IMR-90 (cell line): Measurements from ENCODE around the gene CCDC70. TPM values are rescaled to one million over a fixed set of nuclear protein-coding genes. Genes with fewer than 3 reads are reported as not detected.
A peak's percentile ranks its signal among the peaks of the same experiment; 100 is the strongest.

Experiments
- ATAC-seq: fragments of 200-7000 bp; cut with Tn5 transposase; 2 replicates; pipeline ENCODE4 v1.9.1; 2020; ENCODE audit warnings: low read depth, mild to moderate bottlenecking, moderate library complexity
- BruUV-seq: library from RNA; stranded (reverse); fragments of 400-500 nt; replicated peaks from 2 replicates; lab custom pipeline; 2021; lab: Mats Ljungman, UMichigan
- CTCF ChIA-PET: fragments of 300-600 bp; formaldehyde crosslinking; extraction: SDS; loops from one replicate; lab custom pipeline; 2021; ENCODE audit warnings: antibody characterized with exemption; lab: Yijun Ruan, JAX
- POLR2A ChIA-PET: fragments of 300-600 bp; sonication (Branson Sonifier 250); formaldehyde crosslinking; loops from one replicate; lab custom pipeline; 2022; ENCODE audit warnings: antibody characterized with exemption; ENCODE audit not compliant: unreplicated experiment; lab: Charles Lee
- DNase-seq: peaks from one replicate; pipeline ENCODE4 v3.0.0; 2013
- H2AFZ ChIP-seq: replicated peaks from 2 replicates; pipeline ENCODE3; 2013; ENCODE audit warnings: low read length, mild to moderate bottlenecking; ENCODE audit not compliant: poor library complexity
- H2AK5ac ChIP-seq: 2 replicates; pipeline ENCODE4 v1.6.1; 2013; ENCODE audit warnings: low read depth, low read length, inconsistent platforms
- H2AK9ac ChIP-seq: replicated peaks from 2 replicates; pipeline ENCODE3; 2013; ENCODE audit warnings: mild to moderate bottlenecking, low read depth, low read length, moderate library complexity; ENCODE audit not compliant: poor library complexity
- H2BK120ac ChIP-seq: 2 replicates; pipeline ENCODE4 v1.6.1; 2013; ENCODE audit warnings: low read depth, low read length, inconsistent platforms
- H2BK15ac ChIP-seq: 3 replicates; pipeline ENCODE4 v1.6.1; 2013; ENCODE audit warnings: low read depth, low read length, inconsistent platforms
- H2BK20ac ChIP-seq: 2 replicates; pipeline ENCODE4 v1.6.1; 2013; ENCODE audit warnings: low read depth, mild to moderate bottlenecking, inconsistent platforms, low read length, moderate library complexity
- H2BK5ac ChIP-seq: 2 replicates; pipeline ENCODE4 v1.6.1; 2013; ENCODE audit warnings: mild to moderate bottlenecking, low read depth, low read length, inconsistent platforms; ENCODE audit not compliant: poor library complexity, severe bottlenecking
- H3K14ac ChIP-seq: replicated peaks from 2 replicates; pipeline ENCODE4 v1.6.1; 2013; ENCODE audit warnings: low read depth, low read length, inconsistent platforms
- H3K18ac ChIP-seq: 2 replicates; pipeline ENCODE4 v1.6.1; 2013; ENCODE audit warnings: low read depth, low read length, control low read depth
- H3K23ac ChIP-seq: 2 replicates; pipeline ENCODE4 v1.6.1; 2013; ENCODE audit warnings: low read depth, low read length, inconsistent platforms
- H3K27ac ChIP-seq: 2 replicates; pipeline ENCODE4 v1.5.1; 2013; ENCODE audit warnings: mild to moderate bottlenecking, control low read depth, low read length; ENCODE audit not compliant: insufficient read depth
- H3K27me3 ChIP-seq: 2 replicates; pipeline ENCODE4 v1.6.1; 2013; ENCODE audit warnings: low read length; ENCODE audit not compliant: control insufficient read depth, insufficient read depth
- H3K36me3 ChIP-seq: 2 replicates; pipeline ENCODE4 v1.6.1; 2013; ENCODE audit warnings: low read length, mixed read lengths; ENCODE audit not compliant: control insufficient read depth, insufficient read depth
- H3K4ac ChIP-seq: 2 replicates; pipeline ENCODE4 v1.6.1; 2013; ENCODE audit warnings: low read depth, low read length, inconsistent platforms
- H3K4me1 ChIP-seq: 2 replicates; pipeline ENCODE4 v1.6.1; 2013; ENCODE audit warnings: low read length, mixed read lengths; ENCODE audit not compliant: control insufficient read depth, insufficient read depth
- H3K4me2 ChIP-seq: 2 replicates; pipeline ENCODE4 v1.6.1; 2013; ENCODE audit warnings: low read depth, mild to moderate bottlenecking, control low read depth, low read length, moderate library complexity
- H3K4me3 ChIP-seq: 2 replicates; pipeline ENCODE4 v1.5.1; 2013; ENCODE audit warnings: low read depth, mild to moderate bottlenecking, control low read depth, low read length, moderate library complexity; ENCODE audit not compliant: insufficient read depth
- H3K56ac ChIP-seq: 2 replicates; pipeline ENCODE4 v1.6.1; 2013; ENCODE audit warnings: low read length, inconsistent platforms; ENCODE audit not compliant: insufficient read depth; ENCODE audit errors: extremely low read depth
- H3K79me1 ChIP-seq, 2 experiments: 2 replicates each; pipeline ENCODE4 v1.6.1; 2013; ENCODE audit warnings: low read length in 2 of 2, inconsistent platforms in 1 of 2, low read depth in 1 of 2
- H3K9ac ChIP-seq: 2 replicates; pipeline ENCODE4 v1.6.1; 2013; ENCODE audit warnings: low read depth, low read length, control low read depth
- H3K9me1 ChIP-seq: 2 replicates; pipeline ENCODE4 v1.6.1; 2013; ENCODE audit warnings: low read length, inconsistent platforms; ENCODE audit not compliant: insufficient read depth
- H3K9me3 ChIP-seq: 2 replicates; pipeline ENCODE4 v1.6.1; 2013; ENCODE audit warnings: low read length; ENCODE audit not compliant: control insufficient read depth, insufficient read depth
- H4K20me1 ChIP-seq: 2 replicates; pipeline ENCODE4 v1.6.1; 2013; ENCODE audit warnings: low read length, inconsistent platforms; ENCODE audit not compliant: insufficient read depth
- H4K5ac ChIP-seq: 2 replicates; pipeline ENCODE4 v1.6.1; 2013; ENCODE audit warnings: mild to moderate bottlenecking, low read depth, low read length, control low read depth
- H4K8ac ChIP-seq, 2 experiments: 2 replicates each; pipeline ENCODE4 v1.6.1; 2013; ENCODE audit warnings: low read depth in 2 of 2, low read length in 2 of 2, control low read depth in 1 of 2, inconsistent platforms in 1 of 2
- H4K91ac ChIP-seq: 2 replicates; pipeline ENCODE4 v1.6.1; 2013; ENCODE audit warnings: low read depth, low read length, inconsistent platforms; ENCODE audit not compliant: insufficient read depth
- CHD1 ChIP-seq: IDR thresholded peaks from 2 replicates; pipeline ENCODE4 v1.6.1; 2012; ENCODE audit warnings: low read depth, low read length, improper control_type of control experiment
- CTCF ChIP-seq: conservative IDR thresholded peaks from 2 replicates; pipeline ENCODE4 v1.5.1; 2012; ENCODE audit warnings: mild to moderate bottlenecking, low read depth, low read length, improper control_type of control experiment
- RAD21 ChIP-seq: IDR thresholded peaks from 2 replicates; pipeline ENCODE4 v1.6.1; 2012; ENCODE audit warnings: low read length, improper control_type of control experiment
- SMC3 ChIP-seq: fragments of 150-350 bp; IDR thresholded peaks from 2 replicates; pipeline ENCODE4 v1.6.1; 2016; ENCODE audit warnings: low read depth, mild to moderate bottlenecking, antibody characterized with exemption, low read length, moderate library complexity
- WGBS, 2 experiments: methylation state at CpG; one replicate each; pipeline versions ENCODE4 v1.1.5 to v1.1.7; 2013; ENCODE audit warnings: missing lambda C conversion rate in 2 of 2; ENCODE audit not compliant: insufficient read length in 1 of 2; ENCODE audit errors: extremely low coverage in 2 of 2; 5-methylcytosine and 5-hydroxymethylcytosine counted together
- dilution Hi-C: fragments of 300-500 bp; cut with HindIII; formaldehyde crosslinking; loops from one replicate; pipeline ENCODE4 v1.14.3; 2018; ENCODE audit warnings: low sequenced_read_pairs; ENCODE audit not compliant: unreplicated experiment
- in situ Hi-C: fragments of 300-500 bp; cut with MboI; formaldehyde crosslinking; loops from 3 replicates; pipeline ENCODE4 v1.14.3; 2019; ENCODE audit warnings: low sequenced_read_pairs, inconsistent platforms, mixed read lengths
- intact Hi-C: fragments of 100-400 bp; cut with micrococcal nuclease; formaldehyde crosslinking; loops from 2 replicates; pipeline ENCODE4 v1.10.0; 2022
- polyA plus RNA-seq, 3 experiments: library from polyadenylated mRNA; depleted of rRNA; stranded (reverse); fragments of >200 nt; gene quantifications; 2 replicates each; pipeline ENCODE4 v1.2.3, GENCODE V29; 2012; ENCODE audit warnings: low replicate concordance in 1 of 3
- total RNA-seq: library from RNA; depleted of rRNA; stranded (reverse); fragments of >200 nt; gene quantifications from 2 replicates; pipeline ENCODE4 v1.2.3, GENCODE V29; 2012

Gene CCDC70
- total and polyA plus RNA-seq, 2 of the 4 experiments (the other 2 are of a cell fraction), result not detected

DNA sequence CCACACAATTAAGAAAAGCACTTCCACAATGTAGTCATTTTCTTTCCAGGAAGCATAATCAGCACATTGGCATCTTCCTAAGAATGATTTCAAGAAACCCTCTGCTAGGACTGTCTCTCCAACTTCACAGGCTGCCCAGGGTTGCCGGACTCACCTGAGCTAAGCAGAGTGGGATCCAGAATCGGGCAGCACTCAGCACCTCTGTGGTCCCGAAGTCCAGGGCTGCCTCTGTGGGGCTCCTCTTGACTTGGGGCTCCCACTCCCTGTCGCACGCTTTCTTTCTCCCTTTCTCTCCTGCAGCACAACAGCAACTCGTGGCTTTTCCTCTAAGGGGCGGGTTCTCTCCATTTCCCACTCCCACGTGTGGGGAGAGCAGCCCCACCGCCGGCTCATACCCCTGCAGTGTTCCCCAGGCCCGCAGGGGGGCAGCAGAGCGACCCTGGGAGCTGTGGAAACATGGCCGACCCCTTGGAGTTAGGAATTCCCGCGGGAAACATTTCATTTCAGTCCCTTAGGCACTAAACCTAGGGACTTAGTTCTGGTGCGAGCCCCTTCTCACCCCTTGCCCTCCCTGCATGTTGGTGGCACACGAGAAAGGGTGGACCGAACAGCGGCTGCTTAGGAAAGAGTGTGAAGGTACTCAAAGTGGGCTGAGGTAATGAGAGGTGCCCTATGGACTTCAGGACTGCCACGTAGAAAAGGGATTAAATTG, 16.8 kb upstream of the CCDC70 start, which contains the start of gene TMEM272:
Gene TMEM272 (minus strand): TSS at position 316 of the 712 bp plus-strand sequence. CDS start 6,647 bp downstream, outside the sequence.
- no peaks in the 10 kb centered on the region for H3K36me3 ChIP-seq
- H2AFZ ChIP-seq, result peak within 1 kb of the TSS; percentile 90
- H2BK15ac ChIP-seq, result peak within 1 kb of the TSS; percentile 78; the same call in 1 of the 3 replicates
- no peak within 1 kb of the TSS for H3K23ac ChIP-seq
- TF ChIP-seq RAD21 (peak; percentile 44), CTCF (peak; percentile 65), SMC3 (peak; percentile 37; the same call in 1 of the 2 replicates), CHD1 (no peak)
- dilution Hi-C loops, result no loop called here
- no peaks in the 10 kb centered on the region for H3K9me3 ChIP-seq
- POLR2A ChIA-PET, result no interaction called here
- no peaks in the 10 kb centered on the region for H3K79me1 ChIP-seq
- peak; percentile 11 for DNase-seq
- CTCF ChIA-PET, result no interaction called here
- no peak within 1 kb of the TSS for H2AK5ac ChIP-seq
- peak; percentile 95 for ATAC-seq
- H3K18ac ChIP-seq, result no peak within 1 kb of the TSS
- peak within 1 kb of the TSS; percentile 58; the same call in 1 of the 2 replicates for H3K4ac ChIP-seq
- H3K27ac ChIP-seq, result no peak within 1 kb of the TSS
- H4K5ac ChIP-seq, result no peak within 1 kb of the TSS
- WGBS, 2 experiments, result 78% methylated on average over 5 of the region's 20 CpGs; no CpG with 5 or more reads in 1 of the 2 experiments
- H3K14ac ChIP-seq, result no peak within 1 kb of the TSS
- peak within 1 kb of the TSS in 1 of 2 experiments; percentile 79; a peak in 3 of 4 replicates for H4K8ac ChIP-seq
- peaks cover 4% of the 10 kb centered on the region; the same call in 1 of the 2 replicates for H3K9me1 ChIP-seq
- H4K91ac ChIP-seq, result peak within 1 kb of the TSS; percentile 4; the same call in 1 of the 2 replicates
- H3K27me3 ChIP-seq, result peaks cover 28% of the 10 kb centered on the region
- H3K9ac ChIP-seq, result no peak within 1 kb of the TSS
- H2BK5ac ChIP-seq, result no peak within 1 kb of the TSS
- no TSS peak for BruUV-seq
- in situ Hi-C loops, result no loop called here
- intact Hi-C loops, result loop anchor here (1.0 kb wide), 1 partner anchor 282 kb away; no protein-coding TSS in a partner anchor
- H3K4me1 ChIP-seq, result peaks cover 2% of the 10 kb centered on the region
- peak within 1 kb of the TSS; percentile 62 for H3K4me2 ChIP-seq
- no peaks in the 10 kb centered on the region for H4K20me1 ChIP-seq
- peak within 1 kb of the TSS; percentile 5 for H2AK9ac ChIP-seq
- no peak within 1 kb of the TSS for H2BK120ac ChIP-seq
- no peak within 1 kb of the TSS for H3K56ac ChIP-seq
- no peak within 1 kb of the TSS for H2BK20ac ChIP-seq
- H3K4me3 ChIP-seq, result no peak within 1 kb of the TSS
